H1 (cell line): Measurements from ENCODE around the gene LYVE1. TPM values are rescaled to one million over a fixed set of nuclear protein-coding genes. Genes with fewer than 3 reads are reported as not detected.

Source experiments
- CTCF ChIA-PET: fragments of 300-600 bp; sonication (Branson Sonifier 250); formaldehyde crosslinking; loops from one replicate; lab custom pipeline; 2021; ENCODE audit not compliant: partially characterized antibody; lab: Charles Lee
- POLR2A ChIA-PET: fragments of 300-600 bp; sonication (Branson Sonifier 250); formaldehyde crosslinking; loops from one replicate; lab custom pipeline; 2021; ENCODE audit warnings: inconsistent platforms; ENCODE audit not compliant: partially characterized antibody; lab: Charles Lee
- DNase-seq, 2 experiments: peaks; one replicate each; pipeline versions ENCODE4 v3.0.0 to v3.0.0-alpha.2; 2010 to 2022; ENCODE audit warnings: low spot score in 2 of 2, low read depth in 1 of 2, mixed read lengths in 1 of 2
- FAIRE-seq: peaks from 2 replicates; lab custom pipeline; 2011; peaks lifted over from hg19 to GRCh38; lab: Jason Lieb, UNC
- H2AFZ ChIP-seq: 2 replicates; pipeline ENCODE4 v1.8.1; 2012; ENCODE audit warnings: low read length, inconsistent platforms
- H2AK5ac ChIP-seq: 2 replicates; pipeline ENCODE4 v1.6.1; 2013; ENCODE audit warnings: low read depth, low read length
- H2BK120ac ChIP-seq: replicated peaks from 2 replicates; pipeline ENCODE3; 2013; ENCODE audit warnings: low read depth, low read length, inconsistent platforms
- H2BK12ac ChIP-seq: 2 replicates; pipeline ENCODE4 v1.6.1; 2013; ENCODE audit warnings: low read depth, low read length
- H2BK15ac ChIP-seq: 2 replicates; pipeline ENCODE4 v1.6.1; 2013; ENCODE audit warnings: low read length
- H2BK20ac ChIP-seq: 2 replicates; pipeline ENCODE4 v1.6.1; 2013; ENCODE audit warnings: low read length
- H2BK5ac ChIP-seq: 2 replicates; pipeline ENCODE4 v1.6.1; 2013; ENCODE audit warnings: low read depth, low read length
- H3K14ac ChIP-seq: 2 replicates; pipeline ENCODE4 v1.6.1; 2013; ENCODE audit warnings: inconsistent platforms; ENCODE audit not compliant: insufficient read length
- H3K18ac ChIP-seq: 2 replicates; pipeline ENCODE4 v1.6.1; 2013; ENCODE audit warnings: low read length; ENCODE audit errors: extremely low read depth
- H3K23ac ChIP-seq: 2 replicates; pipeline ENCODE4 v1.6.1; 2013; ENCODE audit warnings: inconsistent platforms; ENCODE audit not compliant: insufficient read length
- H3K23me2 ChIP-seq: 2 replicates; pipeline ENCODE4 v1.6.1; 2013; ENCODE audit warnings: low read depth, low read length
- H3K27ac ChIP-seq: 2 replicates; pipeline ENCODE4 v1.6.1; 2011; ENCODE audit warnings: low read depth, low read length, inconsistent platforms
- H3K27me3 ChIP-seq, 4 experiments: replicated peaks in 1 of 4; 1 replicate in 1 of 4; 2 replicates in 3 of 4; pipeline versions ENCODE4 v1.6.1 to v1.8.1; 2011 to 2013; ENCODE audit warnings: low read length in 3 of 4, mild to moderate bottlenecking in 3 of 4, inconsistent platforms in 2 of 4, mixed read lengths in 2 of 4, moderate library complexity in 1 of 4; ENCODE audit not compliant: control insufficient read depth in 3 of 4, insufficient read depth in 3 of 4; ENCODE audit errors: extremely low read depth in 1 of 4
- H3K36me3 ChIP-seq, 4 experiments: 2 replicates each; pipeline versions ENCODE4 v1.6.1 to v1.8.1; 2011 to 2013; ENCODE audit warnings: mild to moderate bottlenecking in 4 of 4, low read length in 3 of 4, moderate library complexity in 2 of 4, control low read depth in 1 of 4, inconsistent platforms in 1 of 4; ENCODE audit not compliant: insufficient read depth in 4 of 4, control insufficient read depth in 2 of 4
- H3K4ac ChIP-seq: replicated peaks from 2 replicates; pipeline ENCODE3; 2013; ENCODE audit warnings: low read length, low read depth, mixed read lengths, inconsistent platforms; ENCODE audit not compliant: insufficient read length
- H3K4me1 ChIP-seq, 4 experiments: replicated peaks in 1 of 4; 1 replicate in 1 of 4; 2 replicates in 3 of 4; pipeline versions ENCODE4 v1.6.1 to v1.8.1; 2011 to 2013; ENCODE audit warnings: low read length in 3 of 4, inconsistent platforms in 2 of 4, mixed read lengths in 1 of 4; ENCODE audit not compliant: insufficient read depth in 4 of 4, control insufficient read depth in 3 of 4
- H3K4me2 ChIP-seq, 2 experiments: 2 replicates each; pipeline versions ENCODE4 v1.6.1 to v1.8.1; 2011 to 2013; ENCODE audit warnings: low read depth in 2 of 2, low read length in 2 of 2, control low read depth in 1 of 2, inconsistent platforms in 1 of 2, mild to moderate bottlenecking in 1 of 2; ENCODE audit not compliant: insufficient read depth in 1 of 2
- H3K4me3 ChIP-seq, 4 experiments: fragments of 200-600, 300-600 bp in 1 of 4; sonication (generic), shearing (Covaris generic), sonication (Bioruptor Twin) in 1 of 4; 2 replicates each; pipeline versions ENCODE4 v1.5.1 to v1.8.1; 2011 to 2016; ENCODE audit warnings: low read length in 4 of 4, low read depth in 3 of 4, control low read depth in 2 of 4, inconsistent platforms in 2 of 4, mild to moderate bottlenecking in 2 of 4, mixed read lengths in 1 of 4, moderate library complexity in 1 of 4; ENCODE audit not compliant: insufficient read depth in 2 of 4; ENCODE audit errors: extremely low read depth in 1 of 4
- H3K56ac ChIP-seq: replicated peaks from 2 replicates; pipeline ENCODE3; 2013; ENCODE audit warnings: low read depth, mild to moderate bottlenecking, mixed read lengths, low read length, inconsistent platforms; ENCODE audit not compliant: insufficient read length
- H3K79me1 ChIP-seq: 2 replicates; pipeline ENCODE4 v1.6.1; 2013; ENCODE audit warnings: low read depth, low read length, control low read depth
- H3K79me2 ChIP-seq, 2 experiments: 2 replicates each; pipeline versions ENCODE4 v1.6.1 to v1.8.1; 2012 to 2013; ENCODE audit warnings: low read length in 2 of 2, mild to moderate bottlenecking in 2 of 2, inconsistent platforms in 1 of 2; ENCODE audit not compliant: insufficient read depth in 2 of 2, control insufficient read depth in 1 of 2
- H3K9ac ChIP-seq, 4 experiments: replicated peaks in 1 of 4; 1 replicate in 1 of 4; 2 replicates in 3 of 4; pipeline versions ENCODE4 v1.6.1 to v1.8.1; 2011 to 2013; ENCODE audit warnings: low read depth in 3 of 4, low read length in 3 of 4, control low read depth in 2 of 4, mild to moderate bottlenecking in 2 of 4, moderate library complexity in 2 of 4, inconsistent platforms in 1 of 4; ENCODE audit errors: extremely low read depth in 1 of 4
- H3K9me3 ChIP-seq, 2 experiments: 2 replicates each; pipeline versions ENCODE4 v1.6.1 to v1.8.1; 2012 to 2013; ENCODE audit warnings: mild to moderate bottlenecking in 2 of 2, moderate library complexity in 2 of 2, control low read depth in 1 of 2, inconsistent platforms in 1 of 2, low read depth in 1 of 2, low read length in 1 of 2, mixed read lengths in 1 of 2; ENCODE audit not compliant: insufficient read depth in 2 of 2
- H4K20me1 ChIP-seq, 2 experiments: replicated peaks in 1 of 2; 2 replicates each; pipeline versions ENCODE3 to v1.8.1; 2011 to 2013; ENCODE audit warnings: inconsistent platforms in 2 of 2, low read length in 2 of 2, mild to moderate bottlenecking in 1 of 2; ENCODE audit not compliant: insufficient read depth in 2 of 2, control insufficient read depth in 1 of 2
- H4K5ac ChIP-seq: 2 replicates; pipeline ENCODE4 v1.6.1; 2013; ENCODE audit warnings: low read length, low read depth, mixed read lengths, inconsistent platforms; ENCODE audit not compliant: insufficient read length
- H4K8ac ChIP-seq: 2 replicates; pipeline ENCODE4 v1.8.0; 2013; ENCODE audit warnings: mild to moderate bottlenecking, moderate library complexity, low read length, inconsistent platforms; ENCODE audit not compliant: insufficient read depth; ENCODE audit errors: extremely low read depth
- H4K91ac ChIP-seq: replicated peaks from 2 replicates; pipeline ENCODE3; 2013; ENCODE audit warnings: low read length, mixed read lengths, inconsistent platforms; ENCODE audit not compliant: insufficient read length
- CEBPB ChIP-seq: IDR thresholded peaks from 2 replicates; pipeline ENCODE4 v1.6.1; 2012; ENCODE audit warnings: low read depth, low read length
- EZH2 ChIP-seq: fragments of 200-600 bp; sonication (generic); IDR thresholded peaks from 2 replicates; pipeline ENCODE4 v1.7.1; 2012; ENCODE audit warnings: low read depth, mild to moderate bottlenecking, moderate library complexity, low read length, inconsistent platforms; ENCODE audit not compliant: severe bottlenecking
- WGBS, 2 experiments: shearing (Covaris generic) in 1 of 2; methylation state at CpG; one replicate each; pipeline versions ENCODE4 v1.1.6 to v1.1.7; 2013 to 2015; ENCODE audit warnings: low lambda C conversion rate in 2 of 2, mixed read lengths in 2 of 2, inconsistent platforms in 1 of 2, low coverage in 1 of 2, missing lambda C conversion rate in 1 of 2; ENCODE audit not compliant: insufficient replicate concordance in 2 of 2, insufficient coverage in 1 of 2, insufficient read length in 1 of 2; ENCODE audit errors: extremely low coverage in 1 of 2, missing lambda C conversion rate in 1 of 2; 5-methylcytosine and 5-hydroxymethylcytosine counted together
- polyA plus RNA-seq, 7 experiments: library from polyadenylated mRNA; depleted of rRNA in 3 of 7; stranded (reverse) in 5 of 7; unstranded in 2 of 7; fragments of >200 nt in 5 of 7; fragments of 200-250 nt in 2 of 7; gene quantifications; 1 replicate in 5 of 7; 2 replicates in 1 of 7; 4 replicates in 1 of 7; pipeline versions ENCODE4 v1.2.1 to v1.2.3, GENCODE V29; 2011 to 2013; ENCODE audit warnings: missing spikeins in 2 of 7, mixed read lengths in 2 of 7
- total RNA-seq: library from RNA; stranded (reverse); fragmentation: NEBNext Ultra II Directional; extraction: Animal tissue kit (Norgen Biotek cat#: 25700); gene quantifications from 2 replicates; pipeline ENCODE4 v1.2.1, GENCODE V29; 2021

Gene LYVE1
- total and polyA plus RNA-seq, 2 of the 8 experiments (the other 6 are each of a cell fraction or from before 2014, with no cell fraction given): 0.09 TPM; not detected in 1

DNA sequence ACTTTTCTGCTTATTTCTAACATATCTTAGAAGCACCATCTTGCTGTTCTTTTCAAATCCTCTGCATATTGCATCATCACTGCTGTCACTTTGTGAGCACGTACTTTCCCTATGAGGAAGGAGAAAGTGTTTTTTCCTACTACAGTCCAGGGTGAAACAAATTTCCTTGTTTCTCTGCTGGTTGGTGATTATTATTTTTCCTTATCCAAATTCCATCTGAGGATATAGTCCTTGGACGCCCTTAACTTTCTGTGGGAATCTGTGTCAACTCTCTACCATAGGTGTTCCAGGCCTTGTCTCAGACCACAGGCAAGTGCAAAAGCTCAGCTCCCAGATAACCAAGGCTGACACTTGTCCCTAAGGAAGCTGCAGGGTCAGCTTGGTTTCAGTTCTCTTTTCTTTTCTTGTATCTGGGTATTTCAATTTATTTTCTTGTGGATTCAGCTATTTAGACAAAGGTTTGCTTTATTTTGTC, 29.4 kb upstream of the LYVE1 start:
- H3K23ac ChIP-seq: no peak overlapping the region
- H4K8ac ChIP-seq: no peak overlapping the region
- no peaks in the 10 kb centered on the region for H3K4me1 ChIP-seq
- DNase-seq (no peak), FAIRE-seq (no peak)
- no peak overlapping the region for H3K9ac ChIP-seq
- H3K23me2 ChIP-seq: no peaks in the 10 kb centered on the region
- no peak overlapping the region for H3K4me2 ChIP-seq
- no peaks in the 10 kb centered on the region for H4K20me1 ChIP-seq
- H3K9me3 ChIP-seq: no peaks in the 10 kb centered on the region
- POLR2A ChIA-PET: no interaction called here
- no peak overlapping the region for H2BK20ac ChIP-seq
- no peaks in the 10 kb centered on the region for H3K79me1 ChIP-seq
- H3K27ac ChIP-seq: no peak overlapping the region
- no peak overlapping the region for H3K4ac ChIP-seq
- no peak overlapping the region for H2AK5ac ChIP-seq
- H4K91ac ChIP-seq: no peak overlapping the region
- WGBS, 2 experiments: 93% methylated on average over 2 of the region's 2 CpGs; no CpG with 5 or more reads in 1 of the 2 experiments
- no peaks in the 10 kb centered on the region for H3K27me3 ChIP-seq
- no peaks in the 10 kb centered on the region for H3K36me3 ChIP-seq
- no peak overlapping the region for H2BK5ac ChIP-seq
- no peaks in the 10 kb centered on the region; a peak in 1 of 4 replicates for H3K79me2 ChIP-seq
- H2BK15ac ChIP-seq: no peak overlapping the region
- H3K4me3 ChIP-seq: no peak overlapping the region
- no peak overlapping the region for H3K14ac ChIP-seq
- no peak overlapping the region for H2BK12ac ChIP-seq
- CTCF ChIA-PET: interaction anchor here (1.1 to 1.4 kb wide), 3 partner anchors 10 to 26 kb away, joined by 3 to 5 read pairs (median 3); no protein-coding TSS in a partner anchor
- no peak overlapping the region for H2AFZ ChIP-seq
- no peak overlapping the region for H4K5ac ChIP-seq
- H2BK120ac ChIP-seq: no peak overlapping the region
- H3K18ac ChIP-seq: no peak overlapping the region
- TF ChIP-seq EZH2 (no peak), CEBPB (peak; percentile 67; the same call in 1 of the 2 replicates)
- no peak overlapping the region for H3K56ac ChIP-seq
